SK-N-SH treated with all-trans-retinoic acid at 6 μM for 48 hours (cell line): Measurements from ENCODE around the gene CYP27C1.
A peak's percentile ranks its signal among the peaks of the same experiment; 100 is the strongest.

ENCODE experiments used
- ATAC-seq: fragments of 200-7000 bp; cut with Tn5 transposase; 3 replicates; pipeline ENCODE4 v1.9.1; 2020; ENCODE audit warnings: mild to moderate bottlenecking, moderate library complexity
- ARNTL ChIP-seq: fragments of 450-650 bp; formaldehyde crosslinking; IDR thresholded peaks from 2 replicates; pipeline ENCODE4 v1.5.0; 2020; ENCODE audit warnings: low read depth, mild to moderate bottlenecking, moderate library complexity, borderline replicate concordance
- BACH2 ChIP-seq: fragments of 250-450 bp; sonication (Bioruptor Pico); IDR thresholded peaks from 2 replicates; pipeline ENCODE4 v1.9.0; 2021; ENCODE audit warnings: mild to moderate bottlenecking, borderline replicate concordance
- ESRRG ChIP-seq: fragments of 250-450 bp; sonication (Bioruptor Pico); IDR thresholded peaks from 2 replicates; pipeline ENCODE4 v1.6.1; 2021; ENCODE audit warnings: mild to moderate bottlenecking
- GLIS3 ChIP-seq: fragments of 250-450 bp; sonication (Bioruptor Pico); IDR thresholded peaks from 2 replicates; pipeline ENCODE4 v1.5.0; 2020; ENCODE audit warnings: mild to moderate bottlenecking, moderate library complexity
- ISL1 ChIP-seq: fragments of 250-450 bp; sonication (Bioruptor Pico); IDR thresholded peaks from 2 replicates; pipeline ENCODE4 v2.1.2; 2022; ENCODE audit warnings: mild to moderate bottlenecking, moderate library complexity
- OSR1 ChIP-seq: fragments of 250-450 bp; sonication (Bioruptor Pico); IDR thresholded peaks from 2 replicates; pipeline ENCODE4 v1.8.0; 2022; ENCODE audit warnings: moderate library complexity, mild to moderate bottlenecking, inconsistent platforms
- PATZ1 ChIP-seq: fragments of 250-450 bp; sonication (Bioruptor Pico); IDR thresholded peaks from 2 replicates; pipeline ENCODE4 v1.8.0; 2020; ENCODE audit warnings: mild to moderate bottlenecking, moderate library complexity, borderline replicate concordance
- POU6F1 ChIP-seq: fragments of 250-450 bp; sonication (Bioruptor Pico); IDR thresholded peaks from 2 replicates; pipeline ENCODE4 v1.8.0; 2021; ENCODE audit warnings: low read depth, mild to moderate bottlenecking, moderate library complexity, borderline replicate concordance
- PPARA ChIP-seq: fragments of 250-450 bp; sonication (Bioruptor Pico); IDR thresholded peaks from 2 replicates; pipeline ENCODE4 v1.5.0; 2020; ENCODE audit warnings: mild to moderate bottlenecking, borderline replicate concordance
- TCF4 ChIP-seq: fragments of 250-450 bp; sonication (Bioruptor Pico); IDR thresholded peaks from 2 replicates; pipeline ENCODE4 v1.8.0; 2021; ENCODE audit warnings: mild to moderate bottlenecking, moderate library complexity, borderline replicate concordance
- TOX ChIP-seq: fragments of 250-450 bp; sonication (Bioruptor Pico); IDR thresholded peaks from 2 replicates; pipeline ENCODE4 v1.8.0; 2021; ENCODE audit warnings: mild to moderate bottlenecking, moderate library complexity, borderline replicate concordance
- ZC3H10 ChIP-seq: fragments of 250-450 bp; sonication (Bioruptor Pico); IDR thresholded peaks from 2 replicates; pipeline ENCODE4 v1.5.1; 2021; ENCODE audit warnings: mild to moderate bottlenecking, moderate library complexity
- ZFP3 ChIP-seq: fragments of 250-450 bp; sonication (Bioruptor Pico); IDR thresholded peaks from 2 replicates; pipeline ENCODE4 v1.5.0; 2020; ENCODE audit warnings: mild to moderate bottlenecking, moderate library complexity
- ZFP30 ChIP-seq: fragments of 450-650 bp; formaldehyde crosslinking; IDR thresholded peaks from 2 replicates; pipeline ENCODE4 v1.5.0; 2022; ENCODE audit warnings: mild to moderate bottlenecking, moderate library complexity
- ZNF565 ChIP-seq: fragments of 450-650 bp; formaldehyde crosslinking; conservative IDR thresholded peaks from 2 replicates; pipeline ENCODE4 v1.5.0; 2020; ENCODE audit warnings: low read depth, mild to moderate bottlenecking, moderate library complexity
- ZNF8 ChIP-seq: fragments of 450-650 bp; formaldehyde crosslinking; IDR thresholded peaks from 2 replicates; pipeline ENCODE4 v1.5.0; 2020; ENCODE audit warnings: mild to moderate bottlenecking, moderate library complexity
- TF ChIP-seq, protein P1 (sequence below): fragments of 250-450 bp; sonication (Bioruptor Pico); IDR thresholded peaks from 2 replicates; pipeline ENCODE4 v1.5.1; 2021; ENCODE audit warnings: mild to moderate bottlenecking, moderate library complexity
- TF ChIP-seq, protein P2 (sequence below): fragments of 250-450 bp; sonication (Bioruptor Pico); IDR thresholded peaks from 2 replicates; pipeline ENCODE4 v1.5.0; 2020; ENCODE audit warnings: mild to moderate bottlenecking, moderate library complexity
- TF ChIP-seq, protein P3 (sequence below): fragments of 250-450 bp; sonication (Bioruptor Pico); IDR thresholded peaks from 2 replicates; pipeline ENCODE4 v1.5.1; 2020; ENCODE audit warnings: low read depth, mild to moderate bottlenecking, moderate library complexity

Gene CYP27C1

DNA sequence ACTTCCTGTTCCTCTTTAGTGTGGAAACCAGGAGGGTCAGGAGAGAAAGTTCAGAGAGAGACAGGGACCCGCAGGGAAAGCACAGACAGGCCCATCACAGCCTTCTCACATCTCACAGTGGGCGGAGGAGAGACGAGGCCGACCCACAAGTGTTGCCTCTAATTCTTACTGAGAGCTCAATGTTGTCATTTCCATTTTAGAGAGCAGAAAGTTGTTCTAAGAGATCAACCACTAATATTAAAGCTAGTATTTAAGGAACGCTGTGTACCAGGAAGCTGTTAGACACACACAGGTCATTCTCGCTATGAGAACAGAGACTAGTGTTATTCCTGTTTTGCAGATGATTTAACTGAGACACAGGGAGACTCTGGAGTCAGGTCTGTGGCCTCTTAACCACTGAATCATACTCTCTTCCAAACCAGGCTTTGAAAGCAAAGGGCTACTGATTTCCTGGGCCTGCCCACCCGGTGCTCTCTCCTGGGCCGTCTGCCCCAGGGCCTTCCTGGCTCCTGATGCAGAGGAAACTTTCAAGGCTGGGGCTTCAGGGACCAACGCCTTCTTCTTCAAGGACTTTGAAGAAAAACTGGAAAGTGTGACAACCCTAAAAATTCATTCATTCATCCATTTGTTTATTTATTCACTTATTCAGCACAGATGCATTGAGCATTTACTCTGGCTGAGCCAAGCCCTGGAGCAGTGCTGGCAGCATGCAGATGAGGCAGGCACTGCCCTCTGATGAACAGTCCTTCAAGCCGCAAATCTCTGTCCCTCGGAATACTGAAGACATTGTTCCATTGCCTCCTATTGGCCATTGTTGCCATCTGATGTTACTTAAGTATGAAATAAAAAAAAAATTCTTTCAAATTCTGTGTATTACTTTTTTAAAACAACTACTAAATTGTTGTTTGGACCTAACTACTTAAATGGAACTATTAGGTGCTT is 76.0 kb downstream of the CYP27C1 start:
- peak; percentile 60 for ATAC-seq
- no peak for TF ChIP-seq ISL1 (CRISPR knock-in tag)
- no peak for TF ChIP-seq ESRRG (CRISPR knock-in tag)
- TF ChIP-seq TCF4 (CRISPR knock-in tag), result no peak
- no peak for TF ChIP-seq ZFP3
- no peak for TF ChIP-seq BACH2
- TF ChIP-seq OSR1 (CRISPR knock-in tag), result no peak
- TF ChIP-seq, protein P1, sequence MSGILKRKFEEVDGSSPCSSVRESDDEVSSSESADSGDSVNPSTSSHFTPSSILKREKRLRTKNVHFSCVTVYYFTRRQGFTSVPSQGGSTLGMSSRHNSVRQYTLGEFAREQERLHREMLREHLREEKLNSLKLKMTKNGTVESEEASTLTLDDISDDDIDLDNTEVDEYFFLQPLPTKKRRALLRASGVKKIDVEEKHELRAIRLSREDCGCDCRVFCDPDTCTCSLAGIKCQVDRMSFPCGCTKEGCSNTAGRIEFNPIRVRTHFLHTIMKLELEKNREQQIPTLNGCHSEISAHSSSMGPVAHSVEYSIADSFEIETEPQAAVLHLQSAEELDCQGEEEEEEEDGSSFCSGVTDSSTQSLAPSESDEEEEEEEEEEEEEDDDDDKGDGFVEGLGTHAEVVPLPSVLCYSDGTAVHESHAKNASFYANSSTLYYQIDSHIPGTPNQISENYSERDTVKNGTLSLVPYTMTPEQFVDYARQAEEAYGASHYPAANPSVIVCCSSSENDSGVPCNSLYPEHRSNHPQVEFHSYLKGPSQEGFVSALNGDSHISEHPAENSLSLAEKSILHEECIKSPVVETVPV (CRISPR knock-in tag), result no peak
- no peak for TF ChIP-seq PPARA (CRISPR knock-in tag)
- no peak for TF ChIP-seq PATZ1 (CRISPR knock-in tag)
- TF ChIP-seq, protein P2, sequence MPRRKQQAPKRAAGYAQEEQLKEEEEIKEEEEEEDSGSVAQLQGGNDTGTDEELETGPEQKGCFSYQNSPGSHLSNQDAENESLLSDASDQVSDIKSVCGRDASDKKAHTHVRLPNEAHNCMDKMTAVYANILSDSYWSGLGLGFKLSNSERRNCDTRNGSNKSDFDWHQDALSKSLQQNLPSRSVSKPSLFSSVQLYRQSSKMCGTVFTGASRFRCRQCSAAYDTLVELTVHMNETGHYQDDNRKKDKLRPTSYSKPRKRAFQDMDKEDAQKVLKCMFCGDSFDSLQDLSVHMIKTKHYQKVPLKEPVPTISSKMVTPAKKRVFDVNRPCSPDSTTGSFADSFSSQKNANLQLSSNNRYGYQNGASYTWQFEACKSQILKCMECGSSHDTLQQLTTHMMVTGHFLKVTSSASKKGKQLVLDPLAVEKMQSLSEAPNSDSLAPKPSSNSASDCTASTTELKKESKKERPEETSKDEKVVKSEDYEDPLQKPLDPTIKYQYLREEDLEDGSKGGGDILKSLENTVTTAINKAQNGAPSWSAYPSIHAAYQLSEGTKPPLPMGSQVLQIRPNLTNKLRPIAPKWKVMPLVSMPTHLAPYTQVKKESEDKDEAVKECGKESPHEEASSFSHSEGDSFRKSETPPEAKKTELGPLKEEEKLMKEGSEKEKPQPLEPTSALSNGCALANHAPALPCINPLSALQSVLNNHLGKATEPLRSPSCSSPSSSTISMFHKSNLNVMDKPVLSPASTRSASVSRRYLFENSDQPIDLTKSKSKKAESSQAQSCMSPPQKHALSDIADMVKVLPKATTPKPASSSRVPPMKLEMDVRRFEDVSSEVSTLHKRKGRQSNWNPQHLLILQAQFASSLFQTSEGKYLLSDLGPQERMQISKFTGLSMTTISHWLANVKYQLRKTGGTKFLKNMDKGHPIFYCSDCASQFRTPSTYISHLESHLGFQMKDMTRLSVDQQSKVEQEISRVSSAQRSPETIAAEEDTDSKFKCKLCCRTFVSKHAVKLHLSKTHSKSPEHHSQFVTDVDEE (CRISPR knock-in tag), result no peak
- no peak for TF ChIP-seq ZNF565
- no peak for TF ChIP-seq POU6F1 (CRISPR knock-in tag)
- no peak for TF ChIP-seq ZNF8 (CRISPR knock-in tag)
- no peak for TF ChIP-seq ZFP30 (CRISPR knock-in tag)
- TF ChIP-seq ZC3H10 (CRISPR knock-in tag), result no peak
- TF ChIP-seq TOX (CRISPR knock-in tag), result no peak
- no peak for TF ChIP-seq GLIS3
- TF ChIP-seq, all 23 proteins: peak for 0

GRCh38 chr2:127142663-127143630 is 77.2 kb downstream of the CYP27C1 start:
- no peak for TF ChIP-seq ARNTL (CRISPR knock-in tag)
- no peak for TF ChIP-seq BACH2
- no peak for TF ChIP-seq ZNF8 (CRISPR knock-in tag)
- TF ChIP-seq TOX (CRISPR knock-in tag), result no peak
- TF ChIP-seq, protein P3, sequence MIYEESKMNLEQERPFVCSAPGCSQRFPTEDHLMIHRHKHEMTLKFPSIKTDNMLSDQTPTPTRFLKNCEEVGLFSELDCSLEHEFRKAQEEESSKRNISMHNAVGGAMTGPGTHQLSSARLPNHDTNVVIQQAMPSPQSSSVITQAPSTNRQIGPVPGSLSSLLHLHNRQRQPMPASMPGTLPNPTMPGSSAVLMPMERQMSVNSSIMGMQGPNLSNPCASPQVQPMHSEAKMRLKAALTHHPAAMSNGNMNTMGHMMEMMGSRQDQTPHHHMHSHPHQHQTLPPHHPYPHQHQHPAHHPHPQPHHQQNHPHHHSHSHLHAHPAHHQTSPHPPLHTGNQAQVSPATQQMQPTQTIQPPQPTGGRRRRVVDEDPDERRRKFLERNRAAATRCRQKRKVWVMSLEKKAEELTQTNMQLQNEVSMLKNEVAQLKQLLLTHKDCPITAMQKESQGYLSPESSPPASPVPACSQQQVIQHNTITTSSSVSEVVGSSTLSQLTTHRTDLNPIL, result no peak
- TF ChIP-seq PATZ1 (CRISPR knock-in tag), result no peak
- TF ChIP-seq GLIS3, result no peak
- no peak for TF ChIP-seq ZFP30 (CRISPR knock-in tag)
- TF ChIP-seq, protein P1 (CRISPR knock-in tag), result no peak
- TF ChIP-seq TCF4 (CRISPR knock-in tag), result no peak
- TF ChIP-seq PPARA (CRISPR knock-in tag), result no peak
- TF ChIP-seq ZC3H10 (CRISPR knock-in tag), result no peak
- TF ChIP-seq, all 23 proteins: peak for 0

More at GRCh38 chr2:127142663-127143630, 77.2 kb downstream of the CYP27C1 start:
- no peak; the same call in 2 of the 3 replicates for ATAC-seq
